HepG2 (cell line): ENCODE data around the gene MON1A. TPM values are rescaled to one million over a fixed set of nuclear protein-coding genes. Genes with fewer than 3 reads are reported as not detected.

Experiments
- BCLAF1 ChIP-seq: fragments of 450-650 bp; IDR thresholded peaks from 2 replicates; pipeline ENCODE4 v1.6.1; 2017; ENCODE audit warnings: mild to moderate bottlenecking
- CBFB ChIP-seq: sonication (generic); formaldehyde crosslinking; IDR thresholded peaks from 2 replicates; pipeline ENCODE4 v1.4.0; 2020; ENCODE audit warnings: missing genetic modification reagents
- CREB3 ChIP-seq: sonication (generic); formaldehyde crosslinking; IDR thresholded peaks from 2 replicates; pipeline ENCODE4 v1.5.0; 2020; ENCODE audit warnings: missing genetic modification reagents
- HNF4G ChIP-seq, 2 experiments: sonication (generic) in 1 of 2; formaldehyde crosslinking in 1 of 2; IDR thresholded peaks; 2 replicates each; pipeline versions ENCODE4 v1.4.0 to v1.6.1; 2011 to 2020; ENCODE audit warnings: borderline replicate concordance in 2 of 2, low read depth in 2 of 2, mild to moderate bottlenecking in 2 of 2, low read length in 1 of 2, missing genetic modification reagents in 1 of 2, moderate library complexity in 1 of 2
- HOXA9 ChIP-seq: sonication (generic); formaldehyde crosslinking; IDR thresholded peaks from 2 replicates; pipeline ENCODE4 v1.8.1; 2022; ENCODE audit warnings: missing genetic modification reagents, mild to moderate bottlenecking, moderate library complexity, borderline replicate concordance
- MAZ ChIP-seq, 2 experiments: sonication (generic) in 1 of 2; formaldehyde crosslinking in 1 of 2; IDR thresholded peaks; 2 replicates each; pipeline versions ENCODE4 v1.5.0 to v1.6.1; 2012 to 2020; ENCODE audit warnings: low read depth in 2 of 2, mild to moderate bottlenecking in 2 of 2, borderline replicate concordance in 1 of 2, improper control_type of control experiment in 1 of 2, low read length in 1 of 2, missing genetic modification reagents in 1 of 2, moderate library complexity in 1 of 2
- MED8 ChIP-seq: sonication (generic); formaldehyde crosslinking; IDR thresholded peaks from 2 replicates; pipeline ENCODE4 v1.8.1; 2023; ENCODE audit warnings: mild to moderate bottlenecking, missing genetic modification reagents; ENCODE audit not compliant: insufficient replicate concordance
- MTA1 ChIP-seq: sonication (generic); formaldehyde crosslinking; IDR thresholded peaks from 2 replicates; pipeline ENCODE4 v1.4.0; 2020; ENCODE audit warnings: missing genetic modification reagents, mild to moderate bottlenecking, borderline replicate concordance
- RFXAP ChIP-seq: sonication (generic); formaldehyde crosslinking; IDR thresholded peaks from 2 replicates; pipeline ENCODE4 v1.4.0; 2020; ENCODE audit warnings: missing genetic modification reagents, borderline replicate concordance
- SSRP1 ChIP-seq: IDR thresholded peaks from 2 replicates; pipeline ENCODE4 v1.6.1; 2016; ENCODE audit warnings: control low read depth
- THAP11 ChIP-seq: IDR thresholded peaks from 2 replicates; pipeline ENCODE4 v1.6.1; 2016; ENCODE audit warnings: missing biosample characterization, missing genetic modification reagents
- ZMYM4 ChIP-seq: sonication (generic); formaldehyde crosslinking; IDR thresholded peaks from 2 replicates; pipeline ENCODE4 v1.8.1; 2023; ENCODE audit warnings: mild to moderate bottlenecking, missing genetic modification reagents
- ZNF510 ChIP-seq: sonication (generic); formaldehyde crosslinking; IDR thresholded peaks from 2 replicates; pipeline ENCODE4 v1.4.0; 2020; ENCODE audit warnings: low read depth, mild to moderate bottlenecking, missing genetic modification reagents
- ZNF737 ChIP-seq: sonication (generic); formaldehyde crosslinking; IDR thresholded peaks from 2 replicates; pipeline ENCODE4 v1.5.0; 2020; ENCODE audit warnings: missing genetic modification reagents, mild to moderate bottlenecking, borderline replicate concordance
- ZNF747 ChIP-seq: sonication (generic); formaldehyde crosslinking; IDR thresholded peaks from 2 replicates; pipeline ENCODE4 v1.8.1; 2023; ENCODE audit warnings: missing genetic modification reagents, mild to moderate bottlenecking, borderline replicate concordance
- ZSCAN20 ChIP-seq: sonication (generic); formaldehyde crosslinking; IDR thresholded peaks from 2 replicates; pipeline ENCODE4 v1.4.0; 2020; ENCODE audit warnings: missing genetic modification reagents, mild to moderate bottlenecking, borderline replicate concordance
- polyA plus RNA-seq, 8 experiments: library from polyadenylated mRNA; depleted of rRNA in 3 of 8; stranded (reverse) in 7 of 8; unstranded in 1 of 8; fragments of >200 nt; fragmentation: Illumina TruSeq in 4 of 8; extraction: Trizol in 4 of 8; gene quantifications; 2 replicates each; pipeline versions ENCODE4 v1.2.1 to v1.2.3, GENCODE V29; 2011 to 2016; ENCODE audit warnings: low read depth in 4 of 8, missing spikeins in 1 of 8, mixed read lengths in 1 of 8; ENCODE audit not compliant: insufficient read depth in 1 of 8
- total RNA-seq, 5 experiments: library from RNA; depleted of rRNA; stranded (reverse); fragments of >200 nt; fragmentation: Illumina TruSeq; extraction: Trizol; gene quantifications; 2 replicates each; pipeline ENCODE4 v1.2.3, GENCODE V29; 2016; ENCODE audit warnings: low read depth in 1 of 5
- TF ChIP-seq, protein P1 (sequence below): sonication (generic); formaldehyde crosslinking; IDR thresholded peaks from 2 replicates; pipeline ENCODE4 v1.5.1; 2020; ENCODE audit warnings: mild to moderate bottlenecking, missing genetic modification reagents, moderate library complexity
- TF ChIP-seq, protein P2 (sequence below): sonication (generic); formaldehyde crosslinking; IDR thresholded peaks from 2 replicates; pipeline ENCODE4 v1.4.0; 2020; ENCODE audit warnings: missing genetic modification reagents

The MON1A gene
- total and polyA plus RNA-seq, 2 of the 13 experiments (the other 11 are each of a cell fraction or from before 2014, with no cell fraction given), result 4.6 to 9.0 TPM

GRCh38 chr3:49939858-49940666 lies 10.5 kb upstream of the MON1A start, which contains the start of gene RBM6 (continued):
- no peak for TF ChIP-seq BCLAF1
- TF ChIP-seq ZNF737 (CRISPR knock-in tag), result no peak
- no peak for TF ChIP-seq HNF4G (IDR thresholded peaks at IDR 0.05; ENCODE audit: borderline replicate concordance, low read depth, low read length)
- TF ChIP-seq HNF4G (CRISPR knock-in tag; IDR thresholded peaks at IDR 0.05; ENCODE audit: borderline replicate concordance, low read depth), result no peak
- TF ChIP-seq, protein P1, sequence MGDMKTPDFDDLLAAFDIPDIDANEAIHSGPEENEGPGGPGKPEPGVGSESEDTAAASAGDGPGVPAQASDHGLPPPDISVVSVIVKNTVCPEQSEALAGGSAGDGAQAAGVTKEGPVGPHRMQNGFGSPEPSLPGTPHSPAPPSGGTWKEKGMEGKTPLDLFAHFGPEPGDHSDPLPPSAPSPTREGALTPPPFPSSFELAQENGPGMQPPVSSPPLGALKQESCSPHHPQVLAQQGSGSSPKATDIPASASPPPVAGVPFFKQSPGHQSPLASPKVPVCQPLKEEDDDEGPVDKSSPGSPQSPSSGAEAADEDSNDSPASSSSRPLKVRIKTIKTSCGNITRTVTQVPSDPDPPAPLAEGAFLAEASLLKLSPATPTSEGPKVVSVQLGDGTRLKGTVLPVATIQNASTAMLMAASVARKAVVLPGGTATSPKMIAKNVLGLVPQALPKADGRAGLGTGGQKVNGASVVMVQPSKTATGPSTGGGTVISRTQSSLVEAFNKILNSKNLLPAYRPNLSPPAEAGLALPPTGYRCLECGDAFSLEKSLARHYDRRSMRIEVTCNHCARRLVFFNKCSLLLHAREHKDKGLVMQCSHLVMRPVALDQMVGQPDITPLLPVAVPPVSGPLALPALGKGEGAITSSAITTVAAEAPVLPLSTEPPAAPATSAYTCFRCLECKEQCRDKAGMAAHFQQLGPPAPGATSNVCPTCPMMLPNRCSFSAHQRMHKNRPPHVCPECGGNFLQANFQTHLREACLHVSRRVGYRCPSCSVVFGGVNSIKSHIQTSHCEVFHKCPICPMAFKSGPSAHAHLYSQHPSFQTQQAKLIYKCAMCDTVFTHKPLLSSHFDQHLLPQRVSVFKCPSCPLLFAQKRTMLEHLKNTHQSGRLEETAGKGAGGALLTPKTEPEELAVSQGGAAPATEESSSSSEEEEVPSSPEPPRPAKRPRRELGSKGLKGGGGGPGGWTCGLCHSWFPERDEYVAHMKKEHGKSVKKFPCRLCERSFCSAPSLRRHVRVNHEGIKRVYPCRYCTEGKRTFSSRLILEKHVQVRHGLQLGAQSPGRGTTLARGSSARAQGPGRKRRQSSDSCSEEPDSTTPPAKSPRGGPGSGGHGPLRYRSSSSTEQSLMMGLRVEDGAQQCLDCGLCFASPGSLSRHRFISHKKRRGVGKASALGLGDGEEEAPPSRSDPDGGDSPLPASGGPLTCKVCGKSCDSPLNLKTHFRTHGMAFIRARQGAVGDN (CRISPR knock-in tag), result peak; percentile 93
- peak; percentile 49; the same call in 1 of the 2 replicates for TF ChIP-seq CBFB (CRISPR knock-in tag)
- TF ChIP-seq THAP11 (CRISPR knock-in tag), result peak; percentile 99
- 0 out of 2 replicates have a peak, but pooled peaks have one; percentile 49 for TF ChIP-seq HOXA9 (CRISPR knock-in tag)
- peak; percentile 94 for TF ChIP-seq RFXAP (CRISPR knock-in tag)
- no peak; the same call in 1 of the 2 replicates for TF ChIP-seq ZNF747
- peak; percentile 79; the same call in 1 of the 2 replicates for TF ChIP-seq SSRP1 (CRISPR knock-in tag)
- TF ChIP-seq ZMYM4 (CRISPR knock-in tag), result peak; percentile 84
- TF ChIP-seq, protein P2, sequence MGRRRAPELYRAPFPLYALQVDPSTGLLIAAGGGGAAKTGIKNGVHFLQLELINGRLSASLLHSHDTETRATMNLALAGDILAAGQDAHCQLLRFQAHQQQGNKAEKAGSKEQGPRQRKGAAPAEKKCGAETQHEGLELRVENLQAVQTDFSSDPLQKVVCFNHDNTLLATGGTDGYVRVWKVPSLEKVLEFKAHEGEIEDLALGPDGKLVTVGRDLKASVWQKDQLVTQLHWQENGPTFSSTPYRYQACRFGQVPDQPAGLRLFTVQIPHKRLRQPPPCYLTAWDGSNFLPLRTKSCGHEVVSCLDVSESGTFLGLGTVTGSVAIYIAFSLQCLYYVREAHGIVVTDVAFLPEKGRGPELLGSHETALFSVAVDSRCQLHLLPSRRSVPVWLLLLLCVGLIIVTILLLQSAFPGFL (CRISPR knock-in tag), result no peak
- TF ChIP-seq CREB3 (CRISPR knock-in tag), result peak; percentile 43; the same call in 1 of the 2 replicates
- TF ChIP-seq ZNF510, result no peak
- peak; percentile 73 for TF ChIP-seq MED8 (CRISPR knock-in tag)
- TF ChIP-seq ZSCAN20 (CRISPR knock-in tag), result 0 out of 2 replicates have a peak, but pooled peaks have one; percentile 58
- peak; percentile 66; the same call in 1 of the 2 replicates for TF ChIP-seq MTA1 (CRISPR knock-in tag)
- TF ChIP-seq MAZ (IDR thresholded peaks at IDR 0.05; ENCODE audit: borderline replicate concordance, low read depth, low read length), result peak; percentile 56; the same call in 1 of the 2 replicates
- TF ChIP-seq MAZ (CRISPR knock-in tag; IDR thresholded peaks at IDR 0.05; ENCODE audit: low read depth), result peak; percentile 69; the same call in 1 of the 2 replicates
